Small intestine (tissue), 7 donors: ENCODE data around the gene PDYN. TPM values are rescaled to one million over a fixed set of nuclear protein-coding genes. Genes with fewer than 3 reads are reported as not detected.

Experiments used
- DNase-seq, 2 donors: peaks; one replicate each; pipeline versions ENCODE4 v3.0.0 to v3.0.0-alpha.2; 2013
- FAIRE-seq: peaks from 2 replicates; lab custom pipeline; 2012; peaks lifted over from hg19 to GRCh38; lab: Jason Lieb, UNC
- H3K27ac ChIP-seq, 3 donors: one replicate each; pipeline ENCODE4 v1.5.1; 2013; ENCODE audit warnings: low read length in 2 of 3, mild to moderate bottlenecking in 2 of 3, control low read depth in 1 of 3, inconsistent platforms in 1 of 3, low read depth in 1 of 3, moderate library complexity in 1 of 3
- H3K27me3 ChIP-seq, 3 donors: one replicate each; pipeline ENCODE4 v1.6.1; 2013; ENCODE audit warnings: low read length in 3 of 3, inconsistent platforms in 1 of 3; ENCODE audit not compliant: control insufficient read depth in 3 of 3, insufficient read depth in 3 of 3
- H3K36me3 ChIP-seq, 3 donors: one replicate each; pipeline ENCODE4 v1.6.1; 2013; ENCODE audit warnings: low read length in 3 of 3, inconsistent platforms in 1 of 3, low read depth in 1 of 3, mild to moderate bottlenecking in 1 of 3, moderate library complexity in 1 of 3; ENCODE audit not compliant: control insufficient read depth in 3 of 3, insufficient read depth in 2 of 3
- H3K4me1 ChIP-seq, 3 donors: one replicate each; pipeline ENCODE4 v1.6.1; 2013; ENCODE audit warnings: low read length in 2 of 3, inconsistent platforms in 1 of 3, low read depth in 1 of 3, mild to moderate bottlenecking in 1 of 3, moderate library complexity in 1 of 3; ENCODE audit not compliant: control insufficient read depth in 3 of 3, insufficient read depth in 2 of 3
- H3K4me3 ChIP-seq, 3 donors: one replicate each; pipeline ENCODE4 v1.5.1; 2013; ENCODE audit warnings: low read length in 3 of 3, control low read depth in 1 of 3, inconsistent platforms in 1 of 3, low read depth in 1 of 3, mild to moderate bottlenecking in 1 of 3, moderate library complexity in 1 of 3
- H3K9me3 ChIP-seq, 2 donors: one replicate each; pipeline ENCODE4 v1.6.1; 2013; ENCODE audit warnings: low read depth in 1 of 2, low read length in 1 of 2; ENCODE audit not compliant: control insufficient read depth in 2 of 2, insufficient read depth in 1 of 2
- WGBS, 3 donors: extraction: QIAGEN DNeasy Blood & Tissue Kit; methylation state at CpG; one replicate each; pipeline ENCODE4 v1.1.7; 2013; 5-methylcytosine and 5-hydroxymethylcytosine counted together
- polyA plus RNA-seq, 4 donors: library from polyadenylated mRNA; stranded (reverse) in 3 of 4; unstranded in 1 of 4; fragments of 200-250 nt in 3 of 4; fragments of 120-200 nt in 1 of 4; gene quantifications; one replicate each; pipeline versions ENCODE4 v1.2.1 to v1.2.3, GENCODE V29; 2013
- donor health status: healthy with polysubstance abuse.
- donor health status: control.
- donor health status: control.
- donor health status: Bipolar disorder and iron deficiency.
- donor health status: healthy.

Gene PDYN
- polyA plus RNA-seq, 4 donors: 0.01 TPM; not detected in 3

DNA sequence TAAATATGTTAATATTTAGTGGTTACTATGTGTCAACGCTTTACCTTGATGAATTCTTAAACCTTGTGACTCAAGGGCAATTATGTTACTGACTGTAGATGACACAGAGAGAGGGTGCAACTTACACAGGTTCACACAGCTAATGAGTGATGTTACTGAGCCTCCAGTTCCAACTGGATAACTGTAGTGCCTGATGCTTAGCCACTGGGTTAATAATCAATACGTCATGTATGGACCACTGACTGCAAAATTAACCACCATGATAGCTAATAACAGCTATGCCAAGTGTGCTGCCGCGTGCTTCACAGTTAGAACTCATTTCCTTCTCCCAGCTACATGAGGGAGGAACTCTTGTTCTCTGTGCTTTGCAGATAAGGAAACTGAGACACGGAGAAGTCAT is 53.3 kb downstream of the PDYN start:
- WGBS, 3 donors: 65 to 76% (median 70%) methylated on average over 5 of the region's 5 CpGs
- H3K4me3 ChIP-seq: no peak overlapping the region
- no peaks in the 10 kb centered on the region for H3K9me3 ChIP-seq
- H3K36me3 ChIP-seq: peaks cover 0 to 20% (median 0%) of the 10 kb centered on the region in 3 donors
- FAIRE-seq: no peak
- H3K27ac ChIP-seq: no peak overlapping the region
- H3K27me3 ChIP-seq: peaks cover 0 to under 1% (median 0%) of the 10 kb centered on the region in 3 donors
- no peak for DNase-seq
- H3K4me1 ChIP-seq: peaks cover 0 to 32% (median 2%) of the 10 kb centered on the region in 3 donors

DNA sequence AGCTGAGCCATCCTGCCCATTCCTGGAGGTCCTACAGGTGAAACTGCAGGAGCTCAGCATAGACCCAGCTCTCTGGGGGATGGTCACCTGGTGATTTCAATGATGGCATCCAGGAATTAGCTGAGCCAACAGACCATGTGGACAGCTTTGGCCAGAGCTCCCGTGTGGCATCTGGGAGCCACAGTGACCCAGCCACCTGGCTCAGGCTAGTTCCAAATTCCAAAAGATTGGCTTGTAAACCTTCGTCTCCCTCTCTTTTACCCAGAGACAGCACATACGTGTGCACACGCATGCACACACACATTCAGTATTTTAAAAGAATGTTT is 54.6 kb downstream of the PDYN start:
- Histone ChIP-seq H3K4me1 (peaks cover 0 to 34% (median 2%) of the 10 kb centered on the region in 3 donors), H3K27me3 (no peaks in the 10 kb centered on the region), H3K4me3 (no peak overlapping the region), H3K9me3 (no peaks in the 10 kb centered on the region), H3K36me3 (peaks cover 0 to 29% (median 2%) of the 10 kb centered on the region in 3 donors), H3K27ac (no peak overlapping the region)
- FAIRE-seq (no peak), DNase-seq (no peak)
- 81 to 90% (median 81%) methylated on average over 4 of the region's 4 CpGs for WGBS, 3 donors

DNA sequence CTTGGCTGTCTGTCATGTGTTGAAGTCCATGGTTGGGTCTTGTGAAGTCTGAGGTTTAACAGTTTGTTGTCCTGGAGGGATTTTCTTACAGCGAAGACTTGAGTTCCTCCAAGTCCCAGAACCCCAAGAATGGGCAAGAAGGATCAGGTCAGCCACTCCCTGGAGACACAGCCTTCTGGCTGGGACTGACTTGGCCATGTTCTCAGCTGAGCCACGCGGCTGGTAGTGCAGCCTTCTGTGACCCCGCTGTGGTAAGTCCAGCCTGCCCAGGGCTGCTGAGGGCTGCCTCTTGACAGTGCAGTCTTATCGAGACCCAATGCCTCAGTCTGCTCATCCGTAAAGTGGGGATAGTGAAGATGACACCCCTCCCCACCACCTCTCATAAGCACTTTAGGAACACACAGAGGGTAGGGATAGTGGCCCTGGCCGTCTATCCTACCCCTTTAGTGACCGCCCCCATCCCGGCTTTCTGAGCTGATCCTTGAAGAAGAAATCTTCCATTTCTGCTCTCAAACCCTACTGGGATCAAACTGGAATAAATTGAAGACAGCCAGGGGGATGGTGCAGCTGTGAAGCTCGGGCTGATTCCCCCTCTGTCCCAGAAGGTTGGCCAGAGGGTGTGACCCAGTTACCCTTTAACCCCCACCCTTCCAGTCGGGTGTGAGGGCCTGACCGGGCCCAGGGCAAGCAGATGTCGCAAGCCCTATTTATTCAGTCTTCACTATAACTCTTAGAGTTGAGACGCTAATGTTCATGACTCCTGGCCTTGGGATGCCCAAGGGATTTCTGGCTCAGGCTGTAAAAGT is 55.2 kb downstream of the PDYN start:
- no peak for DNase-seq
- Histone ChIP-seq H3K9me3 (no peaks in the 10 kb centered on the region), H3K4me3 (no peak overlapping the region), H3K4me1 (peaks cover 0 to 29% (median 2%) of the 10 kb centered on the region in 3 donors), H3K36me3 (peaks cover 0 to 29% (median 2%) of the 10 kb centered on the region in 3 donors), H3K27me3 (no peaks in the 10 kb centered on the region), H3K27ac (no peak overlapping the region)
- 74 to 86% (median 82%) methylated on average over 14 of the region's 14 CpGs for WGBS, 3 donors
- no peak for FAIRE-seq

DNA sequence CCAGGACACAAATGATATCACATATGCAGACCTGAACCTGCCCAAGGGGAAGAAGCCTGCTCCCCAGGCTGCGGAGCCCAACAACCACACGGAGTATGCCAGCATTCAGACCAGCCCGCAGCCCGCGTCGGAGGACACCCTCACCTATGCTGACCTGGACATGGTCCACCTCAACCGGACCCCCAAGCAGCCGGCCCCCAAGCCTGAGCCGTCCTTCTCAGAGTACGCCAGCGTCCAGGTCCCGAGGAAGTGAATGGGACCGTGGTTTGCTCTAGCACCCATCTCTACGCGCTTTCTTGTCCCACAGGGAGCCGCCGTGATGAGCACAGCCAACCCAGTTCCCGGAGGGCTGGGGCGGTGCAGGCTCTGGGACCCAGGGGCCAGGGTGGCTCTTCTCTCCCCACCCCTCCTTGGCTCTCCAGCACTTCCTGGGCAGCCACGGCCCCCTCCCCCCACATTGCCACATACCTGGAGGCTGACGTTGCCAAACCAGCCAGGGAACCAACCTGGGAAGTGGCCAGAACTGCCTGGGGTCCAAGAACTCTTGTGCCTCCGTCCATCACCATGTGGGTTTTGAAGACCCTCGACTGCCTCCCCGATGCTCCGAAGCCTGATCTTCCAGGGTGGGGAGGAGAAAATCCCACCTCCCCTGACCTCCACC is 56.4 kb downstream of the PDYN start:
- WGBS, 3 donors: 92 to 94% (median 93%) methylated on average over 24 to 25 of the region's 25 CpGs
- Histone ChIP-seq H3K4me1 (peaks cover 0 to 17% (median 0%) of the 10 kb centered on the region in 3 donors), H3K27me3 (no peaks in the 10 kb centered on the region), H3K4me3 (no peak overlapping the region), H3K36me3 (peaks cover under 1 to 31% (median 2%) of the 10 kb centered on the region in 3 donors), H3K27ac (no peak overlapping the region), H3K9me3 (no peaks in the 10 kb centered on the region)
- DNase-seq: no peak
- FAIRE-seq: no peak

DNA sequence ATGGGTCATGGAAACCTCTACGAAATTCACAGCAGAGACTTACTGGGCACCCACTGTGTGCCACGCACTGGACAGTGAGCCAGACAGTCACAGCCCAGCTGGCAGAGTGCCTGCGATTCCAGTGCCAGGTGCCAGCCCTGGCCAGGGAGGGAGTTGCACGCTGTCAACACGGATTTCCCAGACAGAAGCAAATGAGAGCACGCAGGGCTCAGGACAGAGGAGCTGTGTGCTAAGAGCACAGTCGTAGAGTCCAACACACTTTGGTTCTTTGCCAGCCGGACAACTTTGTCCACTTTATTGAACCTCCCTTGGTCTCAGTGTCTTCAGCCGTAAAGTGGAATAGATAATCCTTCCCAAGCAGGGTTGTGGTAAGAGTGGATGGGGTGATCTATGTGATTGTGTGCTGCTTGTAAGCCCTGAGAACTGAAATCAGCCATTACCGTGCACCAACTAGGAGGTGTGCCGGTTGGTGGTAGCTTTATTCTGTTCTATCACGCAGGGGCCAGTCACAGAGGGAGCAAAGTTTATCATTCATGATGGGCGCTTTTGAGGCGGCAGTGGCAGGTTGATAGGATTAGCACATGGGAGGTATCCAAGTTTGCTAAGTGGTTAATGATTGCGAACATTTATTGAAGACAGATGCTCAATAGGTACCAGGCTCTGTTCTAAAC is 58.0 kb downstream of the PDYN start:
- FAIRE-seq: no peak
- Histone ChIP-seq H3K9me3 (no peaks in the 10 kb centered on the region), H3K36me3 (peaks cover 2 to 31% (median 2%) of the 10 kb centered on the region in 3 donors), H3K4me1 (peaks cover 0 to 13% (median 0%) of the 10 kb centered on the region in 3 donors), H3K27me3 (no peaks in the 10 kb centered on the region), H3K27ac (peak overlapping the region in 2 of 3 donors; percentile 3 to 52), H3K4me3 (no peak overlapping the region)
- 18 to 60% (median 32%) methylated on average over 15 of the region's 15 CpGs for WGBS, 3 donors
- DNase-seq: peak; percentile 58 to 64

DNA sequence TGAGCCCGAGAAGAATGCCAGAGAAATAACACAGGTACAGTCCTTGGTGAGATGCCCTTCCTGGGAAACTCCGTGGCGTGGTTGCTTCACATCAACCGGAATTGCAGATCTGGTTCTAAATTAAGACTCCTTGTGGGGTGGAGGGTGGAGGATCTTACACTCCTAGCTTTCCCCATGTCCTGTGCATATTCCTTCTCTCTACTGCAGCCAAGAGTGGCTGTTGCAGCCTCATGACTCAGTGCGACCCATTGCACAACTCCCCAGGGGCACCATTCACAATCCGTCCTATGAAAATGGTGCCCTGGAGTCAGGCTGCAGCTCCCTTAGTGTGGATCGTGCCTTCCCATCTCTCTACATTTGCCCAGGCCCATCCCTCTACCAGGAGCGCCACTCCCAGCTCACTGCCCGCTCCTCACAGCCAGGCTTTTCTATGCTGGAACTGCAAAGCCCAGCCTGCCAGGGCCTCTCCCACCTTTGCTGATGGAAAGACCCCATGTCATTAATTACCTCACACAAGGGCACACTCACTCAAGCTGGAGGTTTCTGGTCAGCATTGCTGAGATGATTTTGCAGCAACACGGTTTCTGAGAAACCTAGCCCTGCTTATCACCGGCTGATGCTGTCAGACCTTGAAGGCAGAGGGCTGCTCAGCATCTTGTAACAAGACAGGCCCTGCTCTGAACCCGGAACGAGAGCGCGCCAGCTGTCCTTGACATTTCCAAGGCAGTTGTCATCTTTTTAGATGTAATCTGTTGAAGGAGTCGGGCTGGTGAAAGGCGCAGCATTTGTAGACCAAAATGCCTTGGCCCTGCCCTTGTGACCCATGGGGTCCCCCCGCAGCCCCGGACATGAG is 58.9 kb downstream of the PDYN start:
- no peak for FAIRE-seq
- H3K9me3 ChIP-seq: no peaks in the 10 kb centered on the region
- peaks cover 2 to 33% (median 2%) of the 10 kb centered on the region in 3 donors for H3K36me3 ChIP-seq
- no peak for DNase-seq
- H3K27ac ChIP-seq: peak overlapping the region in 2 of 3 donors; percentile 26 to 52
- H3K4me3 ChIP-seq: no peak overlapping the region
- H3K27me3 ChIP-seq: no peaks in the 10 kb centered on the region
- H3K4me1 ChIP-seq: peaks cover 0 to 16% (median 0%) of the 10 kb centered on the region in 3 donors
- WGBS, 3 donors: 71 to 81% (median 73%) methylated on average over 19 of the region's 19 CpGs

DNA sequence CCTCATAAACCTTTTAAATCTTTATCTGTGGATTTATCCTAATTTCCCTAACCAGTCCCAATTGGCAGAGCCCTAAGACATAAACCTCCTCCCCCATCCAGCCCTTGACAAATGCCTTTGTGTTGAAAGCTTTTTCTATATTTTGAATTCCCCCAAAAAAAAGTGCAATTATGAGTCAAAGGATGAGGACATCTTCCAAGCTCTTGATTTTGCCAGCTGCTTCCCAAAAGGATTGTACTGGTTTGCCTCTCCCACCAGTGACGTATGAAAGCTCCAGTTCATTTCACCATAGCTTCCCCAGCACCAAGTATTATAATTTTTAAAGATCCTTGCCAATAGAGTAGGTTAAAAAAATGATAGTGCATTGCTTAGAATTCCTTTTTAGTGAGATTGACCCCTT is 59.7 kb downstream of the PDYN start:
- H3K9me3 ChIP-seq: no peaks in the 10 kb centered on the region
- no peak overlapping the region for H3K4me3 ChIP-seq
- DNase-seq (no peak), FAIRE-seq (no peak)
- H3K4me1 ChIP-seq: peaks cover 0 to 23% (median 0%) of the 10 kb centered on the region in 3 donors
- 72 to 91% (median 81%) methylated on average over 1 of the region's 1 CpG for WGBS, 3 donors
- H3K36me3 ChIP-seq: peaks cover 2 to 34% (median 2%) of the 10 kb centered on the region in 3 donors
- H3K27ac ChIP-seq: no peak overlapping the region
- H3K27me3 ChIP-seq: no peaks in the 10 kb centered on the region
